SK-N-SH (cell line): ENCODE data around the gene EIF2S1. TPM values are rescaled to one million over a fixed set of nuclear protein-coding genes. Genes with fewer than 3 reads are reported as not detected.

Experiments used
- CTCF ChIA-PET: fragments of 300-600, 350-600 bp; formaldehyde crosslinking; extraction: SDS; loops from one replicate; lab custom pipeline; 2021; lab: Yijun Ruan, JAX
- POLR2A ChIA-PET: fragments of 350-600 bp; sonication (Branson Sonifier 250); formaldehyde crosslinking; extraction: SDS; loops from one replicate; lab custom pipeline; 2020; ENCODE audit warnings: antibody characterized with exemption, inconsistent platforms; lab: Yijun Ruan, JAX
- DNase-seq: peaks from one replicate; pipeline ENCODE4 v3.0.0; 2012
- H2AFZ ChIP-seq: fragments of 200-600 bp; sonication (generic); 2 replicates; pipeline ENCODE4 v1.8.1; 2016; ENCODE audit warnings: antibody characterized with exemption, mild to moderate bottlenecking, low read depth
- H3F3A ChIP-seq: fragments of 200-600 bp; sonication (generic); replicated peaks from 2 replicates; pipeline ENCODE3; 2016; ENCODE audit warnings: antibody characterized with exemption, mild to moderate bottlenecking; ENCODE audit not compliant: insufficient read depth
- H3K27ac ChIP-seq, 2 experiments: fragments of 200-500 bp in 1 of 2; fragments of 200-600 bp in 1 of 2; sonication (Bioruptor generic) in 1 of 2; sonication (generic), shearing (Covaris generic) in 1 of 2; 2 replicates each; pipeline versions ENCODE4 v1.5.1 to v1.6.1; 2014 to 2016; ENCODE audit warnings: low read depth in 2 of 2, inconsistent platforms in 1 of 2, low read length in 1 of 2, mild to moderate bottlenecking in 1 of 2, mixed read lengths in 1 of 2
- H3K27me3 ChIP-seq: fragments of 200-600 bp; sonication (generic), shearing (Covaris generic); 2 replicates; pipeline ENCODE4 v1.6.1; 2016; ENCODE audit warnings: mixed run types; ENCODE audit not compliant: insufficient read depth
- H3K36me3 ChIP-seq, 2 experiments: fragments of 200-500 bp in 1 of 2; fragments of 200-600 bp in 1 of 2; sonication (Bioruptor generic) in 1 of 2; sonication (generic) in 1 of 2; replicated peaks in 1 of 2; 2 replicates each; pipeline versions ENCODE3 to v1.5.1; 2014 to 2016; ENCODE audit warnings: low read length in 1 of 2, mild to moderate bottlenecking in 1 of 2; ENCODE audit not compliant: insufficient read depth in 2 of 2, control insufficient read depth in 1 of 2
- H3K4me1 ChIP-seq, 2 experiments: fragments of 200-500 bp in 1 of 2; fragments of 200-600 bp in 1 of 2; sonication (Bioruptor generic) in 1 of 2; sonication (generic), shearing (Covaris generic) in 1 of 2; 2 replicates each; pipeline versions ENCODE4 v1.5.1 to v1.6.1; 2014 to 2016; ENCODE audit warnings: low read depth in 1 of 2, low read length in 1 of 2, mixed run types in 1 of 2; ENCODE audit not compliant: insufficient read depth in 2 of 2, control insufficient read depth in 1 of 2
- H3K4me2 ChIP-seq: fragments of 200-600 bp; sonication (generic), shearing (Covaris generic); 2 replicates; pipeline ENCODE4 v1.6.1; 2017; ENCODE audit warnings: mixed run types
- H3K4me3 ChIP-seq, 2 experiments: fragments of 200-500 bp in 1 of 2; fragments of 200-600 bp in 1 of 2; sonication (Bioruptor generic) in 1 of 2; sonication (generic), shearing (Covaris generic) in 1 of 2; 2 replicates each; pipeline versions ENCODE4 v1.5.1 to v1.8.1; 2014 to 2016; ENCODE audit warnings: low read depth in 2 of 2, inconsistent platforms in 1 of 2, low read length in 1 of 2, mild to moderate bottlenecking in 1 of 2, mixed read lengths in 1 of 2, moderate library complexity in 1 of 2
- H3K79me2 ChIP-seq: fragments of 200-600 bp; sonication (generic); 2 replicates; pipeline ENCODE4 v1.8.1; 2017; ENCODE audit warnings: mild to moderate bottlenecking; ENCODE audit not compliant: insufficient read depth
- H3K9ac ChIP-seq: fragments of 200-600 bp; sonication (generic); 2 replicates; pipeline ENCODE4 v1.6.1; 2017; ENCODE audit warnings: mixed run types
- H3K9me2 ChIP-seq: fragments of 200-600 bp; sonication (generic); 2 replicates; pipeline ENCODE4 v1.6.1; 2017; ENCODE audit warnings: mixed run types
- H3K9me3 ChIP-seq: fragments of 200-600 bp; sonication (generic); 2 replicates; pipeline ENCODE4 v1.6.1; 2017; ENCODE audit warnings: mixed run types, mild to moderate bottlenecking, moderate library complexity
- H4K20me1 ChIP-seq: fragments of 200-600 bp; sonication (generic); 2 replicates; pipeline ENCODE4 v1.6.1; 2017; ENCODE audit warnings: mild to moderate bottlenecking, mixed run types; ENCODE audit not compliant: insufficient read depth
- FOXJ3 ChIP-seq: sonication (generic); formaldehyde crosslinking; IDR thresholded peaks from 2 replicates; pipeline ENCODE4 v1.5.1; 2020; ENCODE audit warnings: mild to moderate bottlenecking, missing genetic modification reagents
- JUND ChIP-seq: IDR thresholded peaks from 2 replicates; pipeline ENCODE4 v1.4.0; 2012
- MAX ChIP-seq: IDR thresholded peaks from 2 replicates; pipeline ENCODE4 v1.4.0; 2012; ENCODE audit warnings: low read depth
- MEF2A ChIP-seq: IDR thresholded peaks from 2 replicates; pipeline ENCODE4 v1.4.0; 2012; ENCODE audit warnings: low read depth, borderline replicate concordance
- NFIC ChIP-seq: IDR thresholded peaks from 2 replicates; pipeline ENCODE4 v1.4.0; 2012; ENCODE audit warnings: borderline replicate concordance
- PBX3 ChIP-seq: IDR thresholded peaks from 2 replicates; pipeline ENCODE4; 2012
- POLR2AphosphoS5 ChIP-seq: IDR thresholded peaks from 2 replicates; pipeline ENCODE4 v1.6.1; 2012; ENCODE audit warnings: low read depth, low read length
- REST ChIP-seq: IDR thresholded peaks from 2 replicates; pipeline ENCODE4 v1.6.1; 2012; ENCODE audit warnings: mild to moderate bottlenecking, low read depth, low read length, moderate library complexity
- SIN3A ChIP-seq: IDR thresholded peaks from 2 replicates; pipeline ENCODE4 v1.6.1; 2012; ENCODE audit warnings: low read depth, mild to moderate bottlenecking, low read length, moderate library complexity, borderline replicate concordance
- SMC3 ChIP-seq: IDR thresholded peaks from 2 replicates; pipeline ENCODE4 v1.6.1; 2012; ENCODE audit warnings: low read depth, low read length, improper control_type of control experiment
- WGBS: methylation state at CpG from one replicate; pipeline ENCODE4 v1.1.6; 2017; ENCODE audit warnings: low lambda C conversion rate; 5-methylcytosine and 5-hydroxymethylcytosine counted together
- polyA plus RNA-seq, 3 experiments: library from polyadenylated mRNA; depleted of rRNA; stranded (reverse); fragments of >200 nt; gene quantifications; 2 replicates each; pipeline ENCODE4 v1.2.3, GENCODE V29; 2012

EIF2S1 gene
- polyA plus RNA-seq, 1 of the 3 experiments (the other 2 are of a cell fraction) = 57.2 TPM

GRCh38 chr14:67371247-67372148, 11.4 kb downstream of the EIF2S1 start:
- POLR2A ChIA-PET = no interaction called here

GRCh38 chr14:67372833-67373232, 12.7 kb downstream of the EIF2S1 start:
- POLR2A ChIA-PET = no interaction called here
- Histone ChIP-seq H4K20me1 (peaks cover 4% of the 10 kb centered on the region; the same call in 1 of the 2 replicates), H3K9ac (no peak overlapping the region), H3K9me3 (no peaks in the 10 kb centered on the region), H3K4me1 (no peaks in the 10 kb centered on the region), H3K27me3 (no peaks in the 10 kb centered on the region), H3K27ac (no peak overlapping the region), H2AFZ (no peak overlapping the region), H3F3A (peaks cover 14% of the 10 kb centered on the region), H3K36me3 (peaks cover 73 to 76% of the 10 kb centered on the region in 2 experiments), H3K79me2 (peaks cover 56% of the 10 kb centered on the region), H3K9me2 (no peaks in the 10 kb centered on the region), H3K4me3 (no peak overlapping the region), H3K4me2 (no peak overlapping the region)
- no peak for TF ChIP-seq REST
- TF ChIP-seq NFIC = no peak
- 100% methylated on average over 1 of the region's 1 CpG for WGBS
- CTCF ChIA-PET = interaction anchor here (1.6 kb wide), 1 partner anchor 13 kb away, joined by 8 read pairs; the partner anchor contains the start of gene ATP6V1D
- DNase-seq = no peak

More at GRCh38 chr14:67371247-67372148, 11.4 kb downstream of the EIF2S1 start:
- Histone ChIP-seq H3K4me1 (no peaks in the 10 kb centered on the region), H3K27me3 (no peaks in the 10 kb centered on the region), H2AFZ (no peak overlapping the region), H3K36me3 (peaks cover 69 to 78% of the 10 kb centered on the region in 2 experiments), H3K79me2 (peaks cover 69% of the 10 kb centered on the region), H3K9me3 (no peaks in the 10 kb centered on the region), H3K4me3 (no peak overlapping the region), H3K27ac (no peak overlapping the region), H4K20me1 (peaks cover 4% of the 10 kb centered on the region; the same call in 1 of the 2 replicates), H3K9me2 (no peaks in the 10 kb centered on the region), H3K9ac (no peak overlapping the region), H3F3A (peaks cover 14% of the 10 kb centered on the region), H3K4me2 (no peak overlapping the region)
- no peak for TF ChIP-seq SMC3
- CTCF ChIA-PET = interaction anchor here (1.6 kb wide), 1 partner anchor 12 kb away, joined by 8 read pairs; the partner anchor contains the start of gene ATP6V1D
- 97% methylated on average over 4 of the region's 4 CpGs for WGBS
- no peak for DNase-seq

- H3K4me1 ChIP-seq = no peaks in the 10 kb centered on the region
- ChIA-PET CTCF (interaction anchor here (1.6 kb wide), 1 partner anchor 14 kb away, joined by 8 read pairs; the partner anchor contains the start of gene ATP6V1D), POLR2A (no interaction called here)
- no peaks in the 10 kb centered on the region for H3K9me2 ChIP-seq
- H3K9me3 ChIP-seq = no peaks in the 10 kb centered on the region
- peaks cover 4% of the 10 kb centered on the region; the same call in 1 of the 2 replicates for H4K20me1 ChIP-seq
- H2AFZ ChIP-seq = no peak overlapping the region
- H3K4me3 ChIP-seq = no peak overlapping the region
- no peak overlapping the region for H3K4me2 ChIP-seq
- peaks cover 53% of the 10 kb centered on the region for H3K79me2 ChIP-seq
- no peak overlapping the region for H3K9ac ChIP-seq
- no peak overlapping the region for H3K27ac ChIP-seq
- peaks cover 14% of the 10 kb centered on the region for H3F3A ChIP-seq
- H3K27me3 ChIP-seq = no peaks in the 10 kb centered on the region
- WGBS = 94% methylated on average over 2 of the region's 2 CpGs
- peaks cover 73 to 77% of the 10 kb centered on the region in 2 experiments for H3K36me3 ChIP-seq
- no peak for DNase-seq
- TF ChIP-seq FOXJ3 = no peak
- no peak for TF ChIP-seq POLR2AphosphoS5
- TF ChIP-seq REST = no peak
- no peak for TF ChIP-seq SIN3A
- TF ChIP-seq MAX = no peak
- no peak for TF ChIP-seq JUND
- no peak for TF ChIP-seq MEF2A
- TF ChIP-seq PBX3 = no peak
These were observed 13.2 kb downstream of the EIF2S1 start for GRCh38 chr14:67373347-67373746.
